ENCODE measurements around the gene ACTR1B.
A peak's percentile ranks its signal among the peaks of the same experiment; 100 is the strongest.

Gene ACTR1B

GRCh38 chr2:97646977-97647376 lies 16.9 kb downstream of the ACTR1B start:
- TF ChIP-seq POLR2AphosphoS5 (IDR thresholded peaks at IDR 0.05; ENCODE audit: low read depth, low read length) (no peak), TAF1 (IDR thresholded peaks at IDR 0.05; ENCODE audit: borderline replicate concordance, insufficient read depth, low read length) (no peak), REST (IDR thresholded peaks at IDR 0.05; ENCODE audit: insufficient read depth in 1 of 2, low read depth in 2 of 2, low read length in 2 of 2) (no peak), SIN3A (IDR thresholded peaks at IDR 0.05; ENCODE audit: borderline replicate concordance, insufficient read depth, low read length) (no peak), FOXP2 (optimal IDR thresholded peaks at IDR 0.05; ENCODE audit: borderline replicate concordance, extremely low read depth, extremely low read length, insufficient read depth) (no peak)

- peak; percentile 3 to 18; a peak in 2 of 4 replicates for TF ChIP-seq REST (IDR thresholded peaks at IDR 0.05; ENCODE audit: insufficient read depth in 1 of 2, low read depth in 2 of 2, low read length in 2 of 2)
- TF ChIP-seq SIN3A (IDR thresholded peaks at IDR 0.05; ENCODE audit: borderline replicate concordance, insufficient read depth, low read length): no peak; the same call in 1 of the 2 replicates
- peak; percentile 96 for TF ChIP-seq POLR2AphosphoS5 (IDR thresholded peaks at IDR 0.05; ENCODE audit: low read depth, low read length)
- TF ChIP-seq FOXP2 (optimal IDR thresholded peaks at IDR 0.05; ENCODE audit: borderline replicate concordance, extremely low read depth, extremely low read length, insufficient read depth): peak; percentile 74
- peak; percentile 97 for TF ChIP-seq TAF1 (IDR thresholded peaks at IDR 0.05; ENCODE audit: borderline replicate concordance, insufficient read depth, low read length)
These were observed 17.9 kb downstream of the ACTR1B start, which contains the start of gene COX5B for GRCh38 chr2:97645695-97646629. TSS of gene COX5B (plus strand) at chr2:97646062. CDS start at chr2:97646087, 25 bp downstream.

GRCh38 chr2:97645112-97645694 lies 18.6 kb downstream of the ACTR1B start:
- TF ChIP-seq SIN3A (IDR thresholded peaks at IDR 0.05; ENCODE audit: borderline replicate concordance, insufficient read depth, low read length): no peak

GRCh38 chr2:97644023-97644717 lies 19.7 kb downstream of the ACTR1B start:
- TF ChIP-seq FOXP2 (optimal IDR thresholded peaks at IDR 0.05; ENCODE audit: borderline replicate concordance, extremely low read depth, extremely low read length, insufficient read depth) (no peak), TAF1 (IDR thresholded peaks at IDR 0.05; ENCODE audit: borderline replicate concordance, insufficient read depth, low read length) (no peak), REST (IDR thresholded peaks at IDR 0.05; ENCODE audit: insufficient read depth in 1 of 2, low read depth in 2 of 2, low read length in 2 of 2) (no peak), POLR2AphosphoS5 (IDR thresholded peaks at IDR 0.05; ENCODE audit: low read depth, low read length) (no peak), SIN3A (IDR thresholded peaks at IDR 0.05; ENCODE audit: borderline replicate concordance, insufficient read depth, low read length) (no peak)

GRCh38 chr2:97617911-97618310 lies 45.9 kb downstream of the ACTR1B start:
- no peak for TF ChIP-seq FOXP2 (optimal IDR thresholded peaks at IDR 0.05; ENCODE audit: borderline replicate concordance, extremely low read depth, extremely low read length, insufficient read depth)
- no peak for TF ChIP-seq REST (IDR thresholded peaks at IDR 0.05; ENCODE audit: insufficient read depth in 1 of 2, low read depth in 2 of 2, low read length in 2 of 2)
- no peak for TF ChIP-seq POLR2AphosphoS5 (IDR thresholded peaks at IDR 0.05; ENCODE audit: low read depth, low read length)
- no peak for TF ChIP-seq SIN3A (IDR thresholded peaks at IDR 0.05; ENCODE audit: borderline replicate concordance, insufficient read depth, low read length)

Data from PFSK-1 (cell line).